Measurements from ENCODE around the gene LAMC3.
"Not testable (repeated sequence)": the region's sequence is repeated elsewhere in the genome, so short reads cannot be mapped to it uniquely, and the experiment has no call there.

The LAMC3 gene

GRCh38 chr9:131028221-131028884, 19.4 kb downstream of the LAMC3 start:
- DNase-seq (ENCODE audit: low read depth in 4 of 4, low spot score in 1 of 4): no peak

GRCh38 chr9:131028931-131029573, 20.1 kb downstream of the LAMC3 start:
- DNase-seq (ENCODE audit: low read depth in 4 of 4, low spot score in 1 of 4): no peak

DNA sequence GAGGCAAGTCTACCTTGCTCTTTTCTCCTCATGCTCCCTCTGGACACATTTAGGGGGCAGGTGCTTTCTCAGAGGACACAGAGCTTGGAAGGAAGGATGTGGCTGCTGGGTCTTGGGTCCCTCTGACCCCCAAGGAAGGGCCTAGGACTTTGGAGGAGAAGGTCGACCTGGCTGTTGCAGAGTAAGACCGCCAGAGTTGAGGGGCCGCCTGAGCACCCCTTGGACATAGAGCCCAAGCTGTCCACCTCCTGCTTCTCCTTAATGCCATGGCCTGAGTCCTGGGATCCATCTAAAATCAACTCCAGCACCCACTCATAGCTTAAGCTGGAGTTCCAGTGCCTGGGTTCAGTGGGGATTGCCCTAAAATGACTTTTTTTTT, 20.6 kb downstream of the LAMC3 start:
- no peak for DNase-seq (ENCODE audit: low read depth in 4 of 4, low spot score in 1 of 4)

GRCh38 chr9:131030239-131031004, 21.4 kb downstream of the LAMC3 start:
- no peak for DNase-seq (ENCODE audit: low read depth in 4 of 4, low spot score in 1 of 4)

GRCh38 chr9:131031005-131031641, 22.1 kb downstream of the LAMC3 start:
- no peak for DNase-seq (ENCODE audit: low read depth in 4 of 4, low spot score in 1 of 4)

- no peak for DNase-seq (ENCODE audit: low read depth in 4 of 4, low spot score in 1 of 4)
Measured at GRCh38 chr9:131031642-131032005, 22.6 kb downstream of the LAMC3 start.

DNA sequence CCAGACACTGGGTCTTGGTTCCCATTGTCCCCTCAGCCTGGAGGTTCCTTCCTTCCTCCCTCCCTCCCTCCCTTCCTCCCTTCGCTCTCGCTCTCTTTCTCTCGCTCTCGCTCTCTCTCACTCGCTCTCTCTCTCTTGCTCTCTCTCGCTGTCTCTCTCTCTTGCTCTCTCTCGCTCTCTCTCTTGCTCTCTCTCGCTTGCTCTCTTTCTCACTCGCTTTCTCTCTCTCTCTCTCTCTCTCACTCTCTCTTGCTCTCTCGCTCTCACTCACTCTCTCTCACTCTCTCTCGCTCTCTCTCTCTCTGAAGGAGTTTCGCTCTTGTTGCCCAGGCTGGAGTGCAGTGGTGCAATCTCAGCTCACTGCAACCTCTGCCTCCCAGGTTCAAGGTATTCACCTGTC, 23.4 kb downstream of the LAMC3 start:
- DNase-seq (ENCODE audit: low read depth in 4 of 4, low spot score in 1 of 4): no peak

- no peak for DNase-seq (ENCODE audit: low read depth in 4 of 4, low spot score in 1 of 4)
Measured at GRCh38 chr9:131033269-131034224, 24.6 kb downstream of the LAMC3 start.

- DNase-seq (ENCODE audit: low read depth in 4 of 4, low spot score in 1 of 4): no peak
Measured at GRCh38 chr9:131034268-131034667, 25.3 kb downstream of the LAMC3 start.

- DNase-seq (ENCODE audit: low read depth in 4 of 4, low spot score in 1 of 4): not testable (repeated sequence)
Measured at GRCh38 chr9:131034749-131035148, 25.8 kb downstream of the LAMC3 start.

- DNase-seq (ENCODE audit: low read depth in 4 of 4, low spot score in 1 of 4): no peak
Measured at GRCh38 chr9:131035548-131035947, 26.6 kb downstream of the LAMC3 start.

DNA sequence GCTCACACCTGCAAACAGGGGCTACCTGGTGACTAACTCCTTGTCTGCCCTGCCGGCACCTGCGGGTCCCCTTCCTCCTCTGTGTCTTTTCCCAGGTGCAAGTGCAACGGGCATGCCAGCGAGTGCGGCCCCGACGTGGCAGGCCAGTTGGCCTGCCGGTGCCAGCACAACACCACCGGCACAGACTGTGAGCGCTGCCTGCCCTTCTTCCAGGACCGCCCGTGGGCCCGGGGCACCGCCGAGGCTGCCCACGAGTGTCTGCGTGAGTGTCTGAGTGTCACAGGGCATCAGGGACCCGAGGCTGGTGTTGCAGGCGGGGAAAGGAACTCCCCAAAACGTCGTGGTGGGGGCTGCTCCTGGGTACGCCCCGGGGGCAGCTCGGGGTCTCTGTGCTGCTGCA, 27.1 kb downstream of the LAMC3 start:
- DNase-seq (ENCODE audit: low read depth in 4 of 4, low spot score in 1 of 4): no peak

GRCh38 chr9:131036529-131037334, 27.8 kb downstream of the LAMC3 start:
- no peak for DNase-seq (ENCODE audit: low read depth in 4 of 4, low spot score in 1 of 4)

- no peak for DNase-seq (ENCODE audit: low read depth in 4 of 4, low spot score in 1 of 4)
Measured at GRCh38 chr9:131037335-131038255, 28.6 kb downstream of the LAMC3 start.

- no peak for DNase-seq (ENCODE audit: low read depth in 4 of 4, low spot score in 1 of 4)
Measured at GRCh38 chr9:131038256-131039128, 29.5 kb downstream of the LAMC3 start.

GRCh38 chr9:131039129-131039954, 30.4 kb downstream of the LAMC3 start:
- DNase-seq (ENCODE audit: low read depth in 4 of 4, low spot score in 1 of 4): no peak

GRCh38 chr9:131042666-131043065, 33.7 kb downstream of the LAMC3 start:
- no peak for DNase-seq (ENCODE audit: low read depth in 4 of 4, low spot score in 1 of 4)
